K562 (cell line): ENCODE results near the gene KIF3A. TPM values are rescaled to one million over a fixed set of nuclear protein-coding genes. Genes with fewer than 3 reads are reported as not detected.

Experiments
- ATAC-seq: fragments of 200-7000 bp; cut with Tn5 transposase; 3 replicates; pipeline ENCODE4 v1.9.1; 2020; ENCODE audit warnings: moderate library complexity
- BruUV-seq: library from RNA; stranded (reverse); fragments of 400-500 nt; replicated peaks from 2 replicates; lab custom pipeline; 2021; lab: Mats Ljungman, UMichigan
- CTCF ChIA-PET: fragments of 300-600 bp; formaldehyde crosslinking; extraction: SDS; loops from one replicate; lab custom pipeline; 2021; ENCODE audit warnings: low intra/inter-chr PET ratio; lab: Yijun Ruan, JAX
- POLR2A ChIA-PET: fragments of 300-600, 350-650 bp; sonication (Branson Sonifier 250); formaldehyde crosslinking; extraction: SDS; loops from one replicate; lab custom pipeline; 2021; ENCODE audit warnings: antibody characterized with exemption, inconsistent platforms; lab: Yijun Ruan, JAX
- DNase-seq, 4 experiments: peaks; one replicate each; pipeline versions ENCODE4 v3.0.0 to v3.0.0-alpha.2; 2011 to 2018; ENCODE audit warnings: low spot score in 3 of 4, mixed read lengths in 3 of 4; ENCODE audit errors: extremely low read depth in 1 of 4
- FAIRE-seq: peaks from 2 replicates; lab custom pipeline; 2011; peaks lifted over from hg19 to GRCh38; lab: Jason Lieb, UNC
- H2AFZ ChIP-seq: 2 replicates; pipeline ENCODE4 v1.6.0; 2011; ENCODE audit warnings: low read depth, low read length, control low read depth, inconsistent platforms
- H3K27ac ChIP-seq: fragments of 200-600 bp; 3 replicates; pipeline ENCODE4 v1.8.0; 2011; ENCODE audit warnings: low read depth, mild to moderate bottlenecking, control low read depth, inconsistent platforms, low read length, moderate library complexity, mixed read lengths; ENCODE audit errors: extremely low read depth
- H3K27me3 ChIP-seq, 2 experiments: fragments of 300-600 bp in 1 of 2; 2 replicates in 1 of 2; 3 replicates in 1 of 2; pipeline versions ENCODE4 v1.6.0 to v1.8.0; 2011; ENCODE audit warnings: inconsistent platforms in 2 of 2, low read length in 2 of 2, mild to moderate bottlenecking in 1 of 2, mixed read lengths in 1 of 2, moderate library complexity in 1 of 2; ENCODE audit not compliant: control insufficient read depth in 2 of 2, insufficient read depth in 2 of 2
- H3K36me3 ChIP-seq: fragments of 300-600 bp; 3 replicates; pipeline ENCODE4 v1.8.0; 2011; ENCODE audit warnings: mild to moderate bottlenecking, low read length, inconsistent platforms; ENCODE audit not compliant: control insufficient read depth, insufficient read depth
- H3K4me1 ChIP-seq, 2 experiments: fragments of 200-600 bp in 1 of 2; replicated peaks in 1 of 2; 2 replicates in 1 of 2; 3 replicates in 1 of 2; pipeline versions ENCODE4 v1.5.1 to v1.8.0; 2011; ENCODE audit warnings: inconsistent platforms in 2 of 2, low read length in 2 of 2, mild to moderate bottlenecking in 1 of 2, mixed read lengths in 1 of 2, moderate library complexity in 1 of 2; ENCODE audit not compliant: control insufficient read depth in 2 of 2, insufficient read depth in 2 of 2
- H3K4me2 ChIP-seq: 2 replicates; pipeline ENCODE4 v1.6.1; 2011; ENCODE audit warnings: low read length, control low read depth, inconsistent platforms, mixed read lengths; ENCODE audit not compliant: insufficient read depth
- H3K4me3 ChIP-seq: fragments of 200-600 bp; sonication (generic), shearing (Covaris generic); 2 replicates; pipeline ENCODE4 v1.5.1; 2016; ENCODE audit warnings: control low read depth, inconsistent platforms
- H3K79me2 ChIP-seq: fragments of 200-600 bp; 3 replicates; pipeline ENCODE4 v1.8.0; 2011; ENCODE audit warnings: low read length, inconsistent platforms; ENCODE audit not compliant: control insufficient read depth, insufficient read depth
- H3K9ac ChIP-seq, 2 experiments: 2 replicates each; pipeline versions ENCODE4 v1.6.0 to v1.6.1; 2011; ENCODE audit warnings: low read depth in 2 of 2, low read length in 2 of 2, control low read depth in 1 of 2, inconsistent platforms in 1 of 2, mild to moderate bottlenecking in 1 of 2, mixed read lengths in 1 of 2; ENCODE audit not compliant: insufficient read depth in 1 of 2
- H3K9me1 ChIP-seq: one replicate; pipeline ENCODE4 v1.6.0; 2011; ENCODE audit warnings: inconsistent platforms, mild to moderate bottlenecking, low read length, moderate library complexity; ENCODE audit not compliant: control insufficient read depth, insufficient read depth
- H3K9me3 ChIP-seq: replicated peaks from 2 replicates; pipeline ENCODE4 v1.5.1; 2011; ENCODE audit warnings: low read depth, low read length, inconsistent platforms; ENCODE audit not compliant: control insufficient read depth, insufficient read depth
- H4K20me1 ChIP-seq: replicated peaks from 2 replicates; pipeline ENCODE4 v1.6.1; 2011; ENCODE audit warnings: low read length, inconsistent platforms, mixed read lengths; ENCODE audit not compliant: control insufficient read depth, insufficient read depth
- CREB3L1 ChIP-seq: fragments of 450-650 bp; IDR thresholded peaks from 2 replicates; pipeline ENCODE4 v1.6.1; 2014; ENCODE audit warnings: low read depth, mild to moderate bottlenecking, moderate library complexity, borderline replicate concordance
- DPF2 ChIP-seq: fragments of 450-650 bp; IDR thresholded peaks from 2 replicates; pipeline ENCODE4 v1.6.1; 2016
- FOXO4 ChIP-seq: fragments of 450-650 bp; formaldehyde crosslinking; IDR thresholded peaks from 2 replicates; pipeline ENCODE4 v1.4.0; 2020; ENCODE audit warnings: mild to moderate bottlenecking, moderate library complexity
- NFIX ChIP-seq: fragments of 250-450 bp; sonication (Bioruptor Pico); IDR thresholded peaks from 2 replicates; pipeline ENCODE4 v1.4.0; 2020; ENCODE audit warnings: low read depth, mild to moderate bottlenecking, moderate library complexity
- POLR3A ChIP-seq: IDR thresholded peaks from 2 replicates; pipeline ENCODE4 v1.6.1; 2011; ENCODE audit warnings: borderline replicate concordance, mild to moderate bottlenecking, moderate library complexity; ENCODE audit not compliant: insufficient read length, insufficient read depth; ENCODE audit errors: extremely low read depth
- ZNF282 ChIP-seq: sonication (generic); formaldehyde crosslinking; IDR thresholded peaks from 2 replicates; pipeline ENCODE4 v1.8.1; 2023; ENCODE audit warnings: missing genetic modification reagents
- ZNF311 ChIP-seq: fragments of 250-450 bp; sonication (Bioruptor Pico); IDR thresholded peaks from 2 replicates; pipeline ENCODE4 v1.4.0; 2020; ENCODE audit warnings: mild to moderate bottlenecking, moderate library complexity
- ZNF408 ChIP-seq: fragments of 250-450 bp; sonication (Bioruptor Pico); IDR thresholded peaks from 2 replicates; pipeline ENCODE4 v1.4.0; 2020; ENCODE audit warnings: low read depth, mild to moderate bottlenecking, moderate library complexity
- ZNF79 ChIP-seq: fragments of 250-450 bp; sonication (Bioruptor Pico); IDR thresholded peaks from 2 replicates; pipeline ENCODE4 v1.4.0; 2020; ENCODE audit warnings: low read depth, mild to moderate bottlenecking, moderate library complexity
- in situ Hi-C: fragments of 300-500 bp; cut with MboI; formaldehyde crosslinking; loops from 4 replicates; pipeline ENCODE4 v1.15.0; 2018; ENCODE audit warnings: inconsistent platforms, mixed read lengths
- intact Hi-C: fragments of 100-400 bp; cut with micrococcal nuclease; formaldehyde crosslinking; loops from 2 replicates; pipeline ENCODE4 v1.14.2; 2022
- polyA plus RNA-seq, 8 experiments: library from polyadenylated mRNA; depleted of rRNA in 4 of 8; stranded (reverse) in 5 of 8; unstranded in 3 of 8; fragments of >200 nt; fragmentation: Nextera tagmentation in 2 of 8; fragmentation: Illumina TruSeq in 1 of 8; extraction: Ambion mirVana in 2 of 8; extraction: Trizol in 1 of 8; gene quantifications; 2 replicates each; pipeline versions ENCODE4 v1.2.1 to v1.2.3, GENCODE V29; 2011 to 2014; ENCODE audit warnings: inconsistent platforms in 1 of 8, missing spikeins in 1 of 8
- total RNA-seq, 7 experiments: library from RNA; depleted of rRNA in 6 of 7; stranded (reverse); fragments of >200 nt in 6 of 7; fragmentation: Illumina TruSeq in 2 of 7; extraction: Trizol in 2 of 7; gene quantifications; 2 replicates each; pipeline versions ENCODE4 v1.2.1 to v1.2.3, GENCODE V29; 2011 to 2021; ENCODE audit warnings: low replicate concordance in 1 of 7
- TF ChIP-seq, protein P1 (sequence below): fragments of 250-450 bp; sonication (Bioruptor Pico); IDR thresholded peaks from 2 replicates; pipeline ENCODE4 v1.8.0; 2021; ENCODE audit warnings: mild to moderate bottlenecking, moderate library complexity

The KIF3A gene
- total and polyA plus RNA-seq, 9 of the 15 experiments (the other 6 are each of a cell fraction or from before 2014, with no cell fraction given), result 1.5 to 7.8 (median 6.0) TPM

GRCh38 chr5:132708645-132709044 is 28.7 kb downstream of the KIF3A start:
- in situ Hi-C loops (no loop called here), intact Hi-C loops (no loop called here)
- H3K27me3 ChIP-seq, result no peaks in the 10 kb centered on the region
- peak overlapping the region; percentile 11; the same call in 1 of the 3 replicates for H3K27ac ChIP-seq
- H3K9ac ChIP-seq, result no peak overlapping the region
- H3K9me3 ChIP-seq, result no peaks in the 10 kb centered on the region
- H3K4me3 ChIP-seq, result no peak overlapping the region
- ChIA-PET CTCF (no interaction called here), POLR2A (interaction anchor here (1.6 to 2.6 kb wide), 2 partner anchors 9 to 10 kb away, joined by 4 to 8 read pairs; no protein-coding TSS in a partner anchor)
- H3K4me1 ChIP-seq, result no peaks in the 10 kb centered on the region
- H3K4me2 ChIP-seq, result no peak overlapping the region
- H3K79me2 ChIP-seq, result no peaks in the 10 kb centered on the region
- H2AFZ ChIP-seq, result peak overlapping the region; percentile 66
- TF ChIP-seq DPF2 (no peak), ZNF408 (CRISPR knock-in tag) (no peak), CREB3L1 (no peak), NFIX (CRISPR knock-in tag) (no peak), FOXO4 (CRISPR knock-in tag) (no peak), POLR3A (no peak), ZNF282 (CRISPR knock-in tag) (no peak), ZNF79 (CRISPR knock-in tag) (no peak), ZNF311 (CRISPR knock-in tag) (no peak)
- TF ChIP-seq, protein P1, sequence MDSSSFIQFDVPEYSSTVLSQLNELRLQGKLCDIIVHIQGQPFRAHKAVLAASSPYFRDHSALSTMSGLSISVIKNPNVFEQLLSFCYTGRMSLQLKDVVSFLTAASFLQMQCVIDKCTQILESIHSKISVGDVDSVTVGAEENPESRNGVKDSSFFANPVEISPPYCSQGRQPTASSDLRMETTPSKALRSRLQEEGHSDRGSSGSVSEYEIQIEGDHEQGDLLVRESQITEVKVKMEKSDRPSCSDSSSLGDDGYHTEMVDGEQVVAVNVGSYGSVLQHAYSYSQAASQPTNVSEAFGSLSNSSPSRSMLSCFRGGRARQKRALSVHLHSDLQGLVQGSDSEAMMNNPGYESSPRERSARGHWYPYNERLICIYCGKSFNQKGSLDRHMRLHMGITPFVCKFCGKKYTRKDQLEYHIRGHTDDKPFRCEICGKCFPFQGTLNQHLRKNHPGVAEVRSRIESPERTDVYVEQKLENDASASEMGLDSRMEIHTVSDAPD, result no peak
- no peaks in the 10 kb centered on the region for H3K9me1 ChIP-seq
- H3K36me3 ChIP-seq, result no peaks in the 10 kb centered on the region
- DNase-seq, result no peak
- ATAC-seq, result peak; percentile 73
- no peak for FAIRE-seq
- BruUV-seq, result no TSS peak
- no peaks in the 10 kb centered on the region for H4K20me1 ChIP-seq
